ENCODE results near the gene SH3RF3. TPM values are rescaled to one million over a fixed set of nuclear protein-coding genes. Genes with fewer than 3 reads are reported as not detected.

Gene SH3RF3
- total and polyA plus RNA-seq, 2 of the 13 experiments (the other 11 are each of a cell fraction or from before 2014, with no cell fraction given) = 0.04 TPM; not detected in 1

DNA sequence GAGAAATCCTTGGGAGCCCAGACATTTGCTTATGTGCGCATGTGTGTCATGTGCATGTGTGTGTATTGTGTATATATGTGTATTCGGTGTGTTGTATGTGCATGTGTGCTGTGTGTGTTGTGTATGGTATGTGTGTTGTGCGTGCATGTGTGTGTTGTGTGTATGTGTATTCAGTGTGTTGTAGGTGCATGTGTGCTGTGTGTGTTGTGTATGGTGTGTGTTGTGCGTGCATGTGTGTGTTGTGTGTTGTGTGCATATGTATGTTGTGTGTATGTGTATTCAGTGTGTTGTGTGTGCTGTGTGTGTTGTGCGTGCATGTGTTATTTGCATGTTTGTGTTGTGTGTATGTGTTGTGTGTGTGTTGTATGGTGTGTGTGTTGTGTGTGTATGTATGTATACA is 136.9 kb downstream of the SH3RF3 start (continued):
- no peak for TF ChIP-seq ZNF318 (CRISPR knock-in tag; IDR thresholded peaks at IDR 0.05)
- no peak for TF ChIP-seq ZNF512B (CRISPR knock-in tag; IDR thresholded peaks at IDR 0.05; ENCODE audit: borderline replicate concordance)
- TF ChIP-seq ATF7 (IDR thresholded peaks at IDR 0.05) = no peak
- TF ChIP-seq ATF7 (CRISPR knock-in tag; IDR thresholded peaks at IDR 0.05) = no peak
- TF ChIP-seq STAT6 (CRISPR knock-in tag; IDR thresholded peaks at IDR 0.05; ENCODE audit: borderline replicate concordance) = no peak
- TF ChIP-seq MAFG (CRISPR knock-in tag; IDR thresholded peaks at IDR 0.05) = no peak
- no peak for TF ChIP-seq ZNF20 (CRISPR knock-in tag; IDR thresholded peaks at IDR 0.05)
- no peak for TF ChIP-seq KLF6 (CRISPR knock-in tag; IDR thresholded peaks at IDR 0.05)
- no peak for TF ChIP-seq BCL6 (CRISPR knock-in tag; IDR thresholded peaks at IDR 0.05)
- TF ChIP-seq ZSCAN21 (CRISPR knock-in tag; IDR thresholded peaks at IDR 0.05; ENCODE audit: borderline replicate concordance) = 0 out of 2 replicates have a peak, but pooled peaks have one; percentile 42
- TF ChIP-seq ZNF790 (CRISPR knock-in tag; IDR thresholded peaks at IDR 0.05; ENCODE audit: borderline replicate concordance) = no peak
- TF ChIP-seq TOPORS (CRISPR knock-in tag; IDR thresholded peaks at IDR 0.05) = no peak
- TF ChIP-seq RXRA (CRISPR knock-in tag; IDR thresholded peaks at IDR 0.05) = no peak
- TF ChIP-seq, protein P1, sequence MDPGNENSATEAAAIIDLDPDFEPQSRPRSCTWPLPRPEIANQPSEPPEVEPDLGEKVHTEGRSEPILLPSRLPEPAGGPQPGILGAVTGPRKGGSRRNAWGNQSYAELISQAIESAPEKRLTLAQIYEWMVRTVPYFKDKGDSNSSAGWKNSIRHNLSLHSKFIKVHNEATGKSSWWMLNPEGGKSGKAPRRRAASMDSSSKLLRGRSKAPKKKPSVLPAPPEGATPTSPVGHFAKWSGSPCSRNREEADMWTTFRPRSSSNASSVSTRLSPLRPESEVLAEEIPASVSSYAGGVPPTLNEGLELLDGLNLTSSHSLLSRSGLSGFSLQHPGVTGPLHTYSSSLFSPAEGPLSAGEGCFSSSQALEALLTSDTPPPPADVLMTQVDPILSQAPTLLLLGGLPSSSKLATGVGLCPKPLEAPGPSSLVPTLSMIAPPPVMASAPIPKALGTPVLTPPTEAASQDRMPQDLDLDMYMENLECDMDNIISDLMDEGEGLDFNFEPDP (CRISPR knock-in tag; conservative IDR thresholded peaks at IDR 0.05) = no peak
- TF ChIP-seq HNRNPUL1 (IDR thresholded peaks at IDR 0.05; ENCODE audit: low read depth, low read length) = no peak
- TF ChIP-seq ZNF850 (CRISPR knock-in tag; conservative IDR thresholded peaks at IDR 0.05) = no peak
